ENCODE measurements around the gene PDE4B. TPM values are rescaled to one million over a fixed set of nuclear protein-coding genes. Genes with fewer than 3 reads are reported as not detected.

PDE4B gene
- total RNA-seq, 1 experiment from 2014 or later, result 1.4 TPM

DNA sequence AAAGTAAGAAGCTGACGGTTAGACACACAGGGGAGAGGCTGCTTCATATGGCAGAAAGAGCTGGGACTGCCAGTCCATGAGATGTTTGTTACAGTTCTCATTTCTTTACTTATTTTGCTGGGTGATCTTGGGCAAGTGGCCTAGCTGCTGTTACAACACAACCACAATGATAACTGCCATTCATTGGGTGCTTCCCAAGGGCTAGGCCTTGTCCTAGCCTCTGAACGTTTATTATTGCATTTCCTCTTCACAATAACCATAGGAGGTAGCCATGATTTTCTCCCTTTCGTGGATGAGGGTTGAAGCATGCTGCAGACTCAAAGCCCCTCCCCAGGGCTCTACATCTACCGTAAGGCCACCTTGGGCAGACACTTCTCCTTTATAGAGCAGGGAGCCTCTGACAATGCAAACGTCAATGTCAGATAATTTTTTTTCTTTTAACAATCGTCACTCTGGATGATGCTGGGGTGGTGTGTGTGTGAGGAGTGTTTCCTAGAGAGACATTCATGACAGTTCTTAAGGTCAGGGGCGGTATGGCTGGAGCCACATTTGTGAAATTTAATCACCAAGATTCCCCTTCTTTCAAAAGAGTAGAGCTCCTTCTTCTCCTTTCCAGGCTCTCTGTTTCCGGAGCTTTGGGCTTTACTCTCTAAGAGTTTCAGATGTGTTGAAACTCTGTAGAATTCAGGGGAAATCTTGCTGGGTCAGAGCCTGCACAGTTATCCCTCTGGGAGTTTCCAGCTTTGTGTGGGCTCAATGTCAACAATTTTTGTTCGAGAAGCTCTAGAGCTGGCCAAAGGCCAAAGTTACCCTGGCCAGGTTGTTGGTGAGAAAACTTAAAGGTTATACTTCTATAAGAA lies 602.7 kb downstream of the PDE4B start:
- ChIA-PET CTCF (no interaction called here), POLR2A (ENCODE audit: unreplicated experiment) (no interaction called here)
- ATAC-seq (no peak), DNase-seq (no peak)
- H3K4me2 ChIP-seq (ENCODE audit: low read length), result no peak overlapping the region
- H3F3A ChIP-seq (ENCODE audit: low read length, unreplicated experiment), result no peaks in the 10 kb centered on the region
- no peak overlapping the region for H3K9ac ChIP-seq (ENCODE audit: low read length)
- TF ChIP-seq EZH2phosphoT487 (IDR thresholded peaks at IDR 0.05; ENCODE audit: borderline replicate concordance, low read length), result no peak
- TF ChIP-seq EZH2 (IDR thresholded peaks at IDR 0.05; ENCODE audit: low read length, unreplicated experiment), result no peak
- TF ChIP-seq CTCF (conservative IDR thresholded peaks at IDR 0.05; ENCODE audit: low read depth, low read length), result no peak
- no peaks in the 10 kb centered on the region for H3K9me2 ChIP-seq (replicated peaks; ENCODE audit: low read length)
- H3K36me3 ChIP-seq (ENCODE audit: low read depth, low read length), result no peaks in the 10 kb centered on the region
- peaks cover 6% of the 10 kb centered on the region; the same call in 1 of the 2 replicates for H3K4me1 ChIP-seq (ENCODE audit: insufficient read depth, low read length)
- no peak overlapping the region for H2AFZ ChIP-seq (ENCODE audit: low read length)
- no peak overlapping the region for H3K4me3 ChIP-seq (ENCODE audit: low read length)
- H3K27me3 ChIP-seq (ENCODE audit: low read length), result no peaks in the 10 kb centered on the region
- intact Hi-C loops (cut with micrococcal nuclease), result no loop called here
- BruUV-seq (replicated peaks), result no TSS peak
- no peak overlapping the region for H3K27ac ChIP-seq (ENCODE audit: low read length)
- no peaks in the 10 kb centered on the region for H3K79me2 ChIP-seq (ENCODE audit: low read length)
- H4K20me1 ChIP-seq (ENCODE audit: low read length), result no peaks in the 10 kb centered on the region
- no peaks in the 10 kb centered on the region for H3K9me3 ChIP-seq (ENCODE audit: low read length)

DNA sequence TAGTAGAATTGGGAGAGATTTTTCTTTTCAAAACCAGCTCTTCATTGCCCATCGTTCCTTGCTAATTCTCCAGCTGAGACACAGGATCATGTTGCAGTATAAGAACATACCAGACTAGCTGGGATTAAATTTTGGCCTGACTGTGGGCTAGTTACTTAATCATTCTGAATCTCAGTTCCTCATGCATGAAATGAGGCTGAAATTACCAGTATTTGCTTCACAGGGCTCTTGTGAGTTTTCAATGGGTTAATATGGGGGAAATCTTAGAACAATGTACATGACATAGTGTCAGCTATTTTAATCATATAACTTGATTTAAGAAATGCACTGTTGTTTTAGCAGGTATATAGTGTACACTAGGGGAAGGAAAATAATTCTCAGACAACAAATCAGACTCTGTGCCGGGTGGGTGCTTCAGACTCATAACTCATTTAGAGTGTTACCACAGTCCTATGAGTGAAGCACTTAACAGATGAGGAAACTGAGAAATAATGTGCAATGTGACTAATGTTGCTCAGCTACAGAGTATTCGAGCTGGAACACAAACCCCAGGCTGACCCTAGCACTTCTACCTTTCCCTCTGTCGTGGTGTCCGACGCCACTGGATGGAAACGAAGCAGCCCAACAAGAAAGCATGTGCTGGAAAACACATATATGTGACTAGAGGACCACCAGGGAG lies 603.7 kb downstream of the PDE4B start:
- no peak overlapping the region for H3K9ac ChIP-seq (ENCODE audit: low read length)
- no peak for DNase-seq
- intact Hi-C loops (cut with micrococcal nuclease), result no loop called here
- no peak overlapping the region for H3K27ac ChIP-seq (ENCODE audit: low read length)
- no peak overlapping the region for H3K4me3 ChIP-seq (ENCODE audit: low read length)
- H3K9me3 ChIP-seq (ENCODE audit: low read length), result no peaks in the 10 kb centered on the region
- no peak overlapping the region for H2AFZ ChIP-seq (ENCODE audit: low read length)
- BruUV-seq (replicated peaks), result no TSS peak
- no peaks in the 10 kb centered on the region for H3K79me2 ChIP-seq (ENCODE audit: low read length)
- peaks cover 6% of the 10 kb centered on the region; the same call in 1 of the 2 replicates for H3K4me1 ChIP-seq (ENCODE audit: insufficient read depth, low read length)
- ChIA-PET POLR2A (ENCODE audit: unreplicated experiment) (no interaction called here), CTCF (no interaction called here)
- no peaks in the 10 kb centered on the region for H3K36me3 ChIP-seq (ENCODE audit: low read depth, low read length)
- TF ChIP-seq EZH2phosphoT487 (IDR thresholded peaks at IDR 0.05; ENCODE audit: borderline replicate concordance, low read length), result no peak
- no peak for TF ChIP-seq CTCF (conservative IDR thresholded peaks at IDR 0.05; ENCODE audit: low read depth, low read length)
- TF ChIP-seq EZH2 (IDR thresholded peaks at IDR 0.05; ENCODE audit: low read length, unreplicated experiment), result no peak
- no peaks in the 10 kb centered on the region for H4K20me1 ChIP-seq (ENCODE audit: low read length)
- H3K4me2 ChIP-seq (ENCODE audit: low read length), result no peak overlapping the region
- H3F3A ChIP-seq (ENCODE audit: low read length, unreplicated experiment), result no peaks in the 10 kb centered on the region
- no peaks in the 10 kb centered on the region for H3K27me3 ChIP-seq (ENCODE audit: low read length)
- no peak for ATAC-seq
- no peaks in the 10 kb centered on the region for H3K9me2 ChIP-seq (replicated peaks; ENCODE audit: low read length)

- no peak for TF ChIP-seq CTCF (conservative IDR thresholded peaks at IDR 0.05; ENCODE audit: low read depth, low read length)
- TF ChIP-seq EZH2phosphoT487 (IDR thresholded peaks at IDR 0.05; ENCODE audit: borderline replicate concordance, low read length), result no peak
- no peak for TF ChIP-seq EZH2 (IDR thresholded peaks at IDR 0.05; ENCODE audit: low read length, unreplicated experiment)
- ChIA-PET CTCF (no interaction called here), POLR2A (ENCODE audit: unreplicated experiment) (no interaction called here)
- intact Hi-C loops (cut with micrococcal nuclease), result no loop called here
- Histone ChIP-seq H3K4me2 (ENCODE audit: low read length) (no peak overlapping the region), H3K36me3 (ENCODE audit: low read depth, low read length) (no peaks in the 10 kb centered on the region), H3K27ac (ENCODE audit: low read length) (no peak overlapping the region), H3K79me2 (ENCODE audit: low read length) (no peaks in the 10 kb centered on the region), H2AFZ (ENCODE audit: low read length) (no peak overlapping the region), H3K4me1 (ENCODE audit: insufficient read depth, low read length) (peaks cover 6% of the 10 kb centered on the region; the same call in 1 of the 2 replicates), H3K9me3 (ENCODE audit: low read length) (no peaks in the 10 kb centered on the region), H3F3A (ENCODE audit: low read length, unreplicated experiment) (no peaks in the 10 kb centered on the region), H4K20me1 (ENCODE audit: low read length) (no peaks in the 10 kb centered on the region), H3K9me2 (replicated peaks; ENCODE audit: low read length) (no peaks in the 10 kb centered on the region), H3K9ac (ENCODE audit: low read length) (no peak overlapping the region), H3K27me3 (ENCODE audit: low read length) (no peaks in the 10 kb centered on the region), H3K4me3 (ENCODE audit: low read length) (no peak overlapping the region)
- ATAC-seq (no peak), DNase-seq (no peak)
- BruUV-seq (replicated peaks), result no TSS peak
Observed at GRCh38 chr1:66397192-66397591, 604.5 kb downstream of the PDE4B start.

All from PC-3 (cell line).